Fibroblast of skin of right quadriceps (primary cell): ENCODE measurements around the gene CX3CR1.
A peak's percentile ranks its signal among the peaks of the same experiment; 100 is the strongest.

Experiments
- DNase-seq: peaks from one replicate; pipeline ENCODE4 v3.0.0-alpha.2; 2013

Gene CX3CR1

GRCh38 chr3:39290255-39290654, 10.4 kb upstream of the CX3CR1 start:
- DNase-seq: no peak

GRCh38 chr3:39289107-39289506, 9.3 kb upstream of the CX3CR1 start:
- DNase-seq: no peak

DNA sequence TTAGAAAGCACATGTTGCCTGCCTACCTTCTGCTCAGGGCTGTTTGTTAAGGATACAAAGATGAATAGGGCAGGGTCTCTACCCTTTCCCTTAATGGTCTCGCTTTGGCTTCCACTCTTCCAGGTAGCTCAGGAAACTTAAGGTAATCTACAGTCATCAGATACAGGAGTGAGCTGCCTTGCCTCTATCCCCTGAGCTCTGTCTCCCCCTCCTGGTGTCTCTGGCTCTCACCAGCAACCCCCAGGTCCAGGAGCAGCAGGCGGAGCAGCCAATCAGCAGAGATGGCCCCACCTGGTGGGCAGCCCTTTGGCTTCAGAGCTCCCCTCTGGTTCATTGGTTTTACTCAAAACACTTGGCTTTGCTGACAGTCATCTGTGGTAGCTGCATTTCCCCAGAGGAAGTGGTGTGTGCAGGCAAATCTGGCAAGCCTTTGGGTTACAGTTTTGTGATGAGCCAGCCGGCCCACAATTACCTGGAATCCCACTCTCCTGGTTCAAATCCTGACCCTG, 8.5 kb upstream of the CX3CR1 start:
- DNase-seq: peak; percentile 72

DNA sequence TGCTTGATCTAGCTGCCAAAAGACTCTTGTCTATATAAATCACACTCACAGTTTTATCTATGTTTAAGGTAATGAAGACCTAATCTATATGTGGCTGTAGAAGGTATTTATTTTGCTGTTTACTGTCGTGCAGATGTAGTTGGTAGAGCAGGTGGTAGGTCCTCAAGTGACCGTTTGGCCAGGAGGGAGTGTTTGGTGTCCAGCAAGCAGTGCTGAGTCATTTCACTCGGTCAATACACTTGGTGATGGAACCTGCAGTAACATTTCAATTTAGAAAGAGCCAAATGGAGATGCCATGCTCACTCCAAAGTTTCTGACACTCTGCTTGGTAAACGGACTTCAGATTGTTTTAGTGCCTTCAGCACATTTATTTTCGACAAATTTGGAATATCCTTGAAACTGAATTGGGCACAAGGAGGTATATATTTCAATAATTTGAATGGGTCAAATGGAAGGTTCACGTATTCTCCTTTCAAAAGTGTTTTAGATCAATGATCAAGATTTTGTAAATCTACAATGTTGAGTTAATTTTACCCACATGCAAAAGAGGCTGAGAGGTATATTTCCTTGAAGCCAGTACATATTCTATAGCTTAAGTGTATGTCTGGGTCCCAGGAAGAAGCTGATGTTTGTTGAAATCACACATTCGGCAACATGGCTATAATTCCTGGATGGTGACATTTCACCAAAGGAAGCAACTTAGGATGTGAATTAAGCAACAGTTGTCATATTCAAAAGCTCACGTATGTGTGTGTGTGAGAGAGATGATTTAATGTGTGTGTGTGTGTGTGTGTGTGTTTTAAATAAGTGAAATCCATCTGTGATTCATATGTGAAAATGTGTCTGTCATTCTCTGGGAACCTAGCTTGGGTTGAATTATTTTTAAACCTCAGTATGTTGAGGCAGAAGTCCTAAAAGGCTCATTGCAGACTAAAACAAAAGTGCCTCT, 7.7 kb upstream of the CX3CR1 start:
- no peak for DNase-seq

- DNase-seq: no peak
These were observed 6.9 kb upstream of the CX3CR1 start for GRCh38 chr3:39286771-39287170.

DNA sequence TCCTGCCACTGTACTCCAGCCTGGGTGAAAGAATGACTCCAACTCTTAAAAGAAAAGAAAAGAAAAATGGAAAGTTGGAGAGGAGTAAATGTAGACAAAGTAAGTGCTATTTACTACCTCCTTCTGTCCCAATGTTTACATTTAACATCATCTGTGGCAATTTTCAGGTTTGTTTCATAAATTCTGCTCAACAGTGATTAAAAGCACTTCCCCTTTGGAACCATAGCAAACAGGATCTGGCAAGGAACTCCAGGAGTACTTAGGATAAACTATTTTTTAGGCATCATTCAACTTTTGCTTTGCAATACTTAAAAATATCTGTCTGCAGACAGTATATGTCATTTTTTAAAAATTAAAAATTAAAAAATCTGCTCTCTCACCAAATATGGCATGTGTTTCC, 5.5 kb upstream of the CX3CR1 start:
- no peak for DNase-seq

DNA sequence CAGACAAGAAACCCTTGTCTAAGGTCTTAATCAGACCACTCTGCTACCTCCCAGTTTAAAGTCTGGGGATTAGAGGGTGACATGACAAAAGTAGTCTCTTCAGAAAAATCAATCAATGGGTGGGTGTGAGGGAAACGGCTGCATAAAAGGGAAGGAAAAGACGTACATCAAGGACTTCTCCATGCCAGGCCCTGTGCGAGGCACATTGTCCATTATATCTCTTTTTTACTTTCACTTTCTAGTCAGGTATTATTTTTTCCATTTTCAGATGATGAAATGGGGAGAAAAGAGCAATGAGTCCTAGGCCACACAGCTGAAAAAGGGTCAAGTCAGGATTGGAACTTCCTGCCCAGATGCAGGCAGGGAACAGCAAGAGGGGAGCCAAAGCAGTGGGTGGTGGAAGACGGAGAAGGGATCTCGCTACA, 4.6 kb upstream of the CX3CR1 start:
- DNase-seq: no peak

GRCh38 chr3:39282057-39282456, 2.2 kb upstream of the CX3CR1 start:
- no peak for DNase-seq

DNA sequence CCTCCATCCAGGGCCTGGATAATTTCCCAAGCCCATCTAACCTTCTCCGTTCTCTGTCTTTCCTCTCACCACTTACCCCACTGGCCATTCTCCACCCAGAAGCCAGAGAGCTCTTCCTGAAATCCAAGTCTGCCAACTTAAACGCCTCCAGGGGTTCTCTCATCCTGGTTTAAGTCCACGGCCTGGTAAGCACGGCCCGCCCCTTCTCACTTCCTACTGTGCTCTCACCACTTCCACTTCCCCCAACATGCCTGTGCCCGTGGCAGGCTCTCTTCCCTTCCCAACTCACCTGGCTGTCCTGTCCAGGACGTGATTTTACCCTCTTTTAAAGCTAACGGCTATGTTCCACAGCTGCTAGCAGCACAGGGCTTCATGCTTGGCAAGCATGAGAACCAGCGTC, 1.7 kb upstream of the CX3CR1 start:
- no peak for DNase-seq

DNA sequence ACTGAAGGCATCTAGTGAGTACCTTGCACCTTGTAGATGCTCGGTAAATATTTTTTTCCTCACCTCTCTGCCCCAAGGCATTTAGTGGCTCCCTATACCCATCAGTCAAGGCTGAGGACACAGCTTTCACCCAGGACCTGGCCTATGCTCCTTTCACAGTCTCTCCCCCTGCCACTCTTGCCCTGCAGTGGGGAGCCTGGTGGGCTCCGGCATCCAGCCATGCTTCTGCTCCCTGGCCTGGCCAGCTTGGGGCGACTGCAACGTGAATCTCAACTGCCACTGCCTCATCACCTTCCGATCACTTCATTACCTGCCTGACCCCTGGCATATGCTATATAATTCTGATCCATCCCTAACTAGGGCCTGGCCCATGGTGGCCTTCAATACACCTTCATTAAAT, 735 bp upstream of the CX3CR1 start:
- no peak for DNase-seq

DNA sequence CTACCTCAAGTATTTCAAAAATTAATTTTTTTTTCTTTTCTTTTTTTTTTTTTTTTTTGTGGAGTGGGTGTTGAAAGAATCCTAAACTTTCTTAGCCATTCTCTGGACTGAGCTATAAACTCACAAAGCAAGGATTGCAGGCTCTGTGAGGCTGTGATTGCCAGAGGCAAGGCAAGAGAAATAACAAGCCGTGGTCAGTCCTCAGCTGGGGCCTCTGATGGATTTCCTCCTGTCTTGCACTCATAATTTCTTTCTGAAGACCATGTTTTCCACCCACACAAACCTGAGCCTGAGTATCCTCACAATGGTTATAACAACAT, 1.3 kb downstream of the CX3CR1 start:
- no peak for DNase-seq

DNA sequence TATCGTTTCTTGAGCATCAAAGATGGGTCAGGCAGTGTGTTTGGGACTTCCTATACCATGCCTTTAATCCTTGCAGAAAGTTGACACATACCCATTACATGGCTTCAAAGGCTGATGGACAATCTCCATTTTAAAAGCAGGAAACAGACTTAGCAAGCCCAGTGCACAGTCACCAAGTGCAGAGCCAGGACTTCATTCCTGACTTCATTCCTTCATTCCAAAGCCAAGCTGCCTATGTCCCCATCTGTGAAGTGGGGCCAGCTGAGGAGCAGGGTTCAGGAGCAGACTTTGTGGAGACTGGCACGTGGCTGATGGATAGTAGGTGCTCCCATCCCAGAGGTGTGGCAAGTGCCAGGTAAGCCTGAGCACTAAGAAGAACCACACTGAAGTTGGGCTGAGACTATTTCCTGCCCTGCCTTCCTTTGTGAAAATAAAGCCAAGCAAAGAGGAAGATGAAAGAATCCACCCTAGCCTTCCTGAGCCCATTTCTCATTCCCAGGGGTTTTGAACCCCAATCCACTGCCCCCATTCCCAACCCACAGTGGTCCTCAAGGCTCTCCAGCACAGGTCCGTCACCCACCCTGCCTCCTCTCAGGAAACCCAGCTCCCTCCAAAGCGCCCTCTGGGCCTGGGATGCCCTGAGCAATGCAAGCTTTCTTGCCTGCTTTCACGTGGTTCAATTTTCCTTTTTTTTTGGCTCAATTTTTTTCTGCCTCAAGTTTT, 1.8 kb downstream of the CX3CR1 start:
- DNase-seq: no peak

DNA sequence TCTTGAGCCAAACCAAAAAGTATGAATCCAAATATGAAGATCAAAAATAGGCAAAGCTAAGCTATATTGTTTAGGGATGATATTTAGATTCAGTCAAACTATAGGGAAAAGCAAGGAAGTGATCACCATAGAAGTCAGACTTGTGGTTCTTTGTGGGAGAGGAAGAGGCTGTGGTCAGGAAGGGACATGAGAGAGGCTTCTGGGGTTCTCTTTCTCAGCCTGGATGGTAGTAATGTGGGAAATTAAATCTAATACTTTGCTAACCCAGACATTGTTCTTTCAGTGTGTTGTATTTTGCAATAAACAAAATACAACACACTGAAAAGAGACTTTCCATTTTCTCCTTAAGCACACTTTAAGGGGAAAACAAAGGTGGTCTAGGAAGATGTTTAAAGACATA, 3.1 kb downstream of the CX3CR1 start:
- DNase-seq: no peak

DNA sequence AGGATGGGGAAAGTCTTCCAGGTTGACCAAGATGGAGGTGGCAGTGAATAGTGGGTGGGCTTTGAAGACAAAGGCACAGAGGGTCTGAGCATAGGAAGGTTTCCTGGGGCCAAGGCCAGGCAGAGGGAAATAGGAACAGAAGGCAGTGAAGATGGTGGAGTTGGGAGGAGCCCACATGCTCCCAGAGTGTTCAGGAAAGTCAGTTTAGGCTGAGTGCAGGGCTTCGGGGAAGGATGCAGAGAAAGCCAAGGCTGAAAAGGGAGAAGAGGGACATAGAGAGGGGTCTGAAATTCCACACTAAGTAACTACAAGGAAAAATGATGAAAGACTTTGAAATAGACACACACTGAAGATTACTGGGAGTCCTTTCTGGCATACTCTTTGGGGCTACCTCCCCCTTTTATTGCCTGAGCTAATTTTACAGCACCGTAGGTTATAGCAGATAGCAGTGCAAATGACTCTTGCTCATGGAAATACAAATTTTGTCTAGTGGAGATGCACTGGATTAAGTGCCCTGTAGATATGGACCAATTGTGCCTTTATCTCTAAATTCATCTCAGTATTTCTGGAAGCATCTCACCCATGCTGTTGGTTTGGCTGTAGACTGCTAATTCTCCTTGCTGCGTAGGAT, 3.8 kb downstream of the CX3CR1 start:
- DNase-seq: no peak

GRCh38 chr3:39275052-39275451, 4.8 kb downstream of the CX3CR1 start:
- peak; percentile 9 for DNase-seq

DNA sequence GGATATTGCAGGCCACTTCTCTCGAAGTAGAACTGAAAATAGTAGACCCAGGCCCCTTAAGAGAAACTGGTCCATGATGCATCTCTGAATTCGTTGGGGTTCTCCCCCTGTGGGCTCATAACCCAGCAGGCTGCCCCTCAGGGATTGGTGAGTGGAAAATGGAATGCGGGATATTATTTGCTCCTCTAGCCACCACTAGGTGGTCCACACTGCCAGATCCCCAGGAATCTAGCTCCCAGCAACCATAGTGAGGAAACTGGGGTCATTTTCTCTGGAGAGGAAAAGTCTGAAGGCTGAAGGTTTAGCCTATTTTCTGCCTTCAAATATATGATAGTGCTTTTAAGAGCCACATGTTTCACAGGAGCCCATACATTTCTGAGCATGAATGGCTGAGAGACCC, 6.7 kb downstream of the CX3CR1 start:
- no peak for DNase-seq

DNA sequence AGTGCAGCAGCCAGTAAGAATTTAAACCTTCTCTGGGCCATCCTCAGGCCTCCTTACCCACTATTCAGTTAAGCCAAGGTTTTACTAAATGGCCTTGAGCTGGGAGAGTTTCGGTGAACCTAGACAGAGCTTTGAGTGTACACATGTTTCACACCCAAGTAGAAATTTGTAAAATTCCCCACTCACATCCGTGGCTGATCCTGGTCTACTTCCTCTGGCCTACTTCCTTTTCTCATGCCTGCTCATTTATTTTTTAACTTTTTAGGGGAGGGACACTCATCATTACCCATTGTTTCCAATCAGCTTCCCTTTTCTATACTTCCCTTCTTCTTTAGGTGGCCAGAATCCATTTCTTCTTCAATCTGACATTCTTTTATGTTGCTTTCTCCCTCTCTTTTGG, 7.6 kb downstream of the CX3CR1 start:
- DNase-seq: no peak

GRCh38 chr3:39271363-39271914, 8.4 kb downstream of the CX3CR1 start:
- no peak for DNase-seq

GRCh38 chr3:39269528-39269927, 10.3 kb downstream of the CX3CR1 start:
- no peak for DNase-seq

- DNase-seq: no peak
These were observed 11.3 kb downstream of the CX3CR1 start for GRCh38 chr3:39268549-39268900.

GRCh38 chr3:39267631-39268548, 11.9 kb downstream of the CX3CR1 start:
- DNase-seq: no peak

DNA sequence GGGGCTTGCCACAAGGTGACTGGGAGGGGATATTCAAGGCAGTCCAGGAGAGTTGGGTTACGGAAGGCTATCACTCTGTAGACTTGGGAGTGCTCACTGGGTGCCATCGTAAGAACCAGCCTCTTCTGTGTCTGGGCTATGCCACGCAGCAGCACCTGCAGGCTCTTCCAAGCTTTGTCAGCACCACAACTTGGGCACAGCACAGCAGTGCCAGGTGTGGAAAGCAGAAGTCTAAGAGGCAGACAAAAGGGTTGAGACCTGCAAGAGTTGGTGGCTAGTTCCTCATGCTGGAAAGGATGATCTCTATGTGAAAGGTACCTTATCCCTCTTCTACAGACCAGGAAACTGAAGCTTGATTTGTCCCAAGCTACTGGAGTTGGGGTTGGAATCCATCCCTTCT, 15.8 kb downstream of the CX3CR1 start:
- DNase-seq: no peak
